Mesothelial cell of epicardium (in vitro differentiated cells): ENCODE measurements around the gene KRT13. TPM values are rescaled to one million over a fixed set of nuclear protein-coding genes. Genes with fewer than 3 reads are reported as not detected.

Experiments used
- DNase-seq, 2 experiments: peaks; one replicate each; pipeline ENCODE4 v3.0.0; 2021; ENCODE audit warnings: low spot score in 2 of 2; ENCODE audit not compliant: unreplicated experiment in 2 of 2
- H3K27ac Mint-ChIP-seq: 2 replicates; pipeline ENCODE4 v1.8.0; 2021; ENCODE audit warnings: mixed read lengths
- H3K27me3 Mint-ChIP-seq: 2 replicates; pipeline ENCODE4 v1.8.0; 2021; ENCODE audit warnings: low read depth, mixed read lengths
- H3K36me3 Mint-ChIP-seq: 2 replicates; pipeline ENCODE4 v1.8.0; 2021; ENCODE audit warnings: mixed read lengths
- H3K4me1 Mint-ChIP-seq: 2 replicates; pipeline ENCODE4 v1.8.0; 2021; ENCODE audit warnings: mixed read lengths
- H3K4me3 Mint-ChIP-seq: 2 replicates; pipeline ENCODE4 v1.8.0; 2021; ENCODE audit warnings: mild to moderate bottlenecking, moderate library complexity, mixed read lengths
- H3K9me3 Mint-ChIP-seq: 2 replicates; pipeline ENCODE4 v1.8.0; 2021; ENCODE audit warnings: mixed read lengths
- CTCF ChIP-seq: fragments of 200-600 bp; sonication (generic); IDR thresholded peaks from one replicate; pipeline ENCODE4 v1.5.0; 2021; ENCODE audit warnings: antibody characterized with exemption; ENCODE audit not compliant: unreplicated experiment
- total RNA-seq: library from RNA; stranded (reverse); gene quantifications from 3 replicates; pipeline ENCODE4 v1.2.1, GENCODE V29; 2021

Gene KRT13
- total RNA-seq, 1 donor from 2014 or later: 5.3 TPM

GRCh38 chr17:41481036-41481435 is 24.4 kb downstream of the KRT13 start, which contains the start of gene KRT35:
Gene KRT35 (minus strand): TSS chr17:41481151. CDS start chr17:41481097, 54 bp downstream.
- Mint-ChIP-seq H3K27ac (no peak within 1 kb of the TSS), H3K36me3 (no peaks in the 10 kb centered on the region), H3K4me1 (peaks cover 11% of the 10 kb centered on the region), H3K4me3 (no peak within 1 kb of the TSS), H3K27me3 (no peaks in the 10 kb centered on the region), H3K9me3 (no peaks in the 10 kb centered on the region)
- no peak for DNase-seq
- TF ChIP-seq CTCF: no peak

GRCh38 chr17:41480581-41480980 is 24.8 kb downstream of the KRT13 start:
- no peak for DNase-seq
- peaks cover 11% of the 10 kb centered on the region for H3K4me1 Mint-ChIP-seq
- H3K27ac Mint-ChIP-seq: no peak overlapping the region
- TF ChIP-seq CTCF: no peak
- no peak overlapping the region for H3K4me3 Mint-ChIP-seq
- no peaks in the 10 kb centered on the region for H3K9me3 Mint-ChIP-seq
- H3K36me3 Mint-ChIP-seq: no peaks in the 10 kb centered on the region
- H3K27me3 Mint-ChIP-seq: no peaks in the 10 kb centered on the region

GRCh38 chr17:41480136-41480535 is 25.3 kb downstream of the KRT13 start:
- Mint-ChIP-seq H3K4me1 (peaks cover 11% of the 10 kb centered on the region), H3K27me3 (no peaks in the 10 kb centered on the region), H3K9me3 (no peaks in the 10 kb centered on the region), H3K36me3 (no peaks in the 10 kb centered on the region), H3K27ac (no peak overlapping the region), H3K4me3 (no peak overlapping the region)
- no peak for DNase-seq
- no peak for TF ChIP-seq CTCF

- no peak for DNase-seq
- H3K27me3 Mint-ChIP-seq: no peaks in the 10 kb centered on the region
- TF ChIP-seq CTCF: no peak
- H3K27ac Mint-ChIP-seq: no peak overlapping the region
- H3K9me3 Mint-ChIP-seq: peaks cover 7% of the 10 kb centered on the region
- no peaks in the 10 kb centered on the region for H3K36me3 Mint-ChIP-seq
- no peak overlapping the region for H3K4me3 Mint-ChIP-seq
- H3K4me1 Mint-ChIP-seq: peaks cover under 1% of the 10 kb centered on the region
Measured at GRCh38 chr17:41478237-41478636, 27.2 kb downstream of the KRT13 start.

- no peak for DNase-seq
- H3K27ac Mint-ChIP-seq: no peak overlapping the region
- no peak for TF ChIP-seq CTCF
- H3K4me1 Mint-ChIP-seq: no peaks in the 10 kb centered on the region
- peaks cover 3% of the 10 kb centered on the region for H3K36me3 Mint-ChIP-seq
- H3K27me3 Mint-ChIP-seq: no peaks in the 10 kb centered on the region
- H3K9me3 Mint-ChIP-seq: peaks cover 12% of the 10 kb centered on the region
- no peak overlapping the region for H3K4me3 Mint-ChIP-seq
Measured at GRCh38 chr17:41476866-41477815, 28.3 kb downstream of the KRT13 start.
